ENCODE measurements around the gene CD37. TPM values are rescaled to one million over a fixed set of nuclear protein-coding genes. Genes with fewer than 3 reads are reported as not detected.

The CD37 gene
- total and polyA plus RNA-seq, 2 of the 4 experiments (the other 2 are of a cell fraction), result not detected

DNA sequence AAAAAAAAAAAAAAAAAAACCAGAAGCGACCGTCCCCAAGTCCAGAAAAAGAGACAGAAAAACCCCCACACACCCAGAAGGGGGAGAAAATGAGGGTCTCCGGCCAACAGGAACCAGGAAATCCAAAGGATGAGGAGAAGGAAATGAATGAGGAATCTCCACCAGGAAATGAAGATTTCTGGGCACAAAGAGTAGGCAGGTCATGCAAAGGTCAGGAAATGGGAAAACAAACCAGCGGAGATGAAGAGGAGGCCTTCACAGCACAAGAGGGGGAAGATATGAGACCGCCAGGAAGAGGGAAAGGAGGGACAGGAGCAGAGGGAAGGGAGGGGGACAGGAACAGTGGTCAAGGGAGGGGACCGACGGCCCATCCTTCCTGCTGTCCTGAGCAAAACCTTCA is 21.2 kb downstream of the CD37 start:
- no peak overlapping the region for H4K91ac ChIP-seq (ENCODE audit: insufficient read depth, low read depth, low read length)
- no peak for TF ChIP-seq MXI1 (IDR thresholded peaks at IDR 0.05; ENCODE audit: borderline replicate concordance, low read depth, low read length)
- TF ChIP-seq USF2 (IDR thresholded peaks at IDR 0.05; ENCODE audit: low read depth, low read length), result no peak
- TF ChIP-seq MAFK (IDR thresholded peaks at IDR 0.05; ENCODE audit: low read depth, low read length), result no peak
- TF ChIP-seq SMC3 (IDR thresholded peaks at IDR 0.05; ENCODE audit: low read depth, low read length), result no peak
- no peak for TF ChIP-seq RAD21 (IDR thresholded peaks at IDR 0.05; ENCODE audit: low read length)
- TF ChIP-seq, protein P1, sequence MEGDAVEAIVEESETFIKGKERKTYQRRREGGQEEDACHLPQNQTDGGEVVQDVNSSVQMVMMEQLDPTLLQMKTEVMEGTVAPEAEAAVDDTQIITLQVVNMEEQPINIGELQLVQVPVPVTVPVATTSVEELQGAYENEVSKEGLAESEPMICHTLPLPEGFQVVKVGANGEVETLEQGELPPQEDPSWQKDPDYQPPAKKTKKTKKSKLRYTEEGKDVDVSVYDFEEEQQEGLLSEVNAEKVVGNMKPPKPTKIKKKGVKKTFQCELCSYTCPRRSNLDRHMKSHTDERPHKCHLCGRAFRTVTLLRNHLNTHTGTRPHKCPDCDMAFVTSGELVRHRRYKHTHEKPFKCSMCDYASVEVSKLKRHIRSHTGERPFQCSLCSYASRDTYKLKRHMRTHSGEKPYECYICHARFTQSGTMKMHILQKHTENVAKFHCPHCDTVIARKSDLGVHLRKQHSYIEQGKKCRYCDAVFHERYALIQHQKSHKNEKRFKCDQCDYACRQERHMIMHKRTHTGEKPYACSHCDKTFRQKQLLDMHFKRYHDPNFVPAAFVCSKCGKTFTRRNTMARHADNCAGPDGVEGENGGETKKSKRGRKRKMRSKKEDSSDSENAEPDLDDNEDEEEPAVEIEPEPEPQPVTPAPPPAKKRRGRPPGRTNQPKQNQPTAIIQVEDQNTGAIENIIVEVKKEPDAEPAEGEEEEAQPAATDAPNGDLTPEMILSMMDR (conservative IDR thresholded peaks at IDR 0.05; ENCODE audit: low read depth, low read length), result no peak
- TF ChIP-seq, protein P2, sequence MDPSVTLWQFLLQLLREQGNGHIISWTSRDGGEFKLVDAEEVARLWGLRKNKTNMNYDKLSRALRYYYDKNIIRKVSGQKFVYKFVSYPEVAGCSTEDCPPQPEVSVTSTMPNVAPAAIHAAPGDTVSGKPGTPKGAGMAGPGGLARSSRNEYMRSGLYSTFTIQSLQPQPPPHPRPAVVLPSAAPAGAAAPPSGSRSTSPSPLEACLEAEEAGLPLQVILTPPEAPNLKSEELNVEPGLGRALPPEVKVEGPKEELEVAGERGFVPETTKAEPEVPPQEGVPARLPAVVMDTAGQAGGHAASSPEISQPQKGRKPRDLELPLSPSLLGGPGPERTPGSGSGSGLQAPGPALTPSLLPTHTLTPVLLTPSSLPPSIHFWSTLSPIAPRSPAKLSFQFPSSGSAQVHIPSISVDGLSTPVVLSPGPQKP (IDR thresholded peaks at IDR 0.05; ENCODE audit: borderline replicate concordance, low read depth, low read length), result no peak
- TF ChIP-seq RCOR1 (IDR thresholded peaks at IDR 0.05; ENCODE audit: insufficient replicate concordance, low read length), result no peak
- TF ChIP-seq MAZ (IDR thresholded peaks at IDR 0.05; ENCODE audit: borderline replicate concordance, low read depth, low read length), result no peak
- no peak for TF ChIP-seq CHD1 (IDR thresholded peaks at IDR 0.05; ENCODE audit: low read depth, low read length)
- no peak for TF ChIP-seq BHLHE40 (IDR thresholded peaks at IDR 0.05; ENCODE audit: low read depth, low read length)
- no peak for TF ChIP-seq CEBPB (IDR thresholded peaks at IDR 0.05; ENCODE audit: low read depth, low read length)
- TF ChIP-seq RFX5 (IDR thresholded peaks at IDR 0.05; ENCODE audit: low read depth, low read length), result no peak
- TF ChIP-seq FOS (IDR thresholded peaks at IDR 0.05; ENCODE audit: low read depth, low read length), result no peak
- no peak for TF ChIP-seq NFE2L2 (IDR thresholded peaks at IDR 0.05; ENCODE audit: low read depth, low read length)
- no peak for TF ChIP-seq POLR2A (IDR thresholded peaks at IDR 0.05; ENCODE audit: low read depth, low read length)
- no peaks in the 10 kb centered on the region for H3K9me3 ChIP-seq (ENCODE audit: control insufficient read depth, insufficient read depth, low read length)
- no peak overlapping the region for H2AK5ac ChIP-seq (ENCODE audit: low read depth, low read length)
- no peak overlapping the region for H4K5ac ChIP-seq (ENCODE audit: low read depth, low read length)
- H4K8ac ChIP-seq (ENCODE audit: low read depth in 2 of 2, low read length in 2 of 2), result no peak overlapping the region
- no peak overlapping the region for H3K14ac ChIP-seq (replicated peaks; ENCODE audit: low read depth, low read length)
- no peak overlapping the region for H3K18ac ChIP-seq (ENCODE audit: low read depth, low read length)
- no peak overlapping the region for H3K23ac ChIP-seq (ENCODE audit: low read depth, low read length)
- H3K9me1 ChIP-seq (ENCODE audit: insufficient read depth, low read length), result peaks cover 16% of the 10 kb centered on the region; the same call in 1 of the 2 replicates
- no peak overlapping the region for H2BK5ac ChIP-seq (ENCODE audit: low read depth, low read length, poor library complexity, severe bottlenecking)
- no peak overlapping the region; the same call in 1 of the 2 replicates for H3K4me2 ChIP-seq (ENCODE audit: low read depth, low read length)
- dilution Hi-C loops (cut with HindIII; ENCODE audit: low sequenced_read_pairs, unreplicated experiment) (no loop called here), intact Hi-C loops (cut with micrococcal nuclease) (no loop called here), in situ Hi-C loops (cut with MboI; ENCODE audit: low sequenced_read_pairs) (no loop called here)
- ChIA-PET CTCF (no interaction called here), POLR2A (ENCODE audit: unreplicated experiment) (no interaction called here)
- H2BK15ac ChIP-seq (ENCODE audit: low read depth, low read length), result no peak overlapping the region
- H2BK20ac ChIP-seq (ENCODE audit: low read depth, low read length), result no peak overlapping the region
- H3K27me3 ChIP-seq (ENCODE audit: control insufficient read depth, insufficient read depth, low read length), result no peaks in the 10 kb centered on the region
- no peak overlapping the region for H3K56ac ChIP-seq (ENCODE audit: extremely low read depth, insufficient read depth, low read length)
- no peak overlapping the region for H3K4me3 ChIP-seq (ENCODE audit: insufficient read depth, low read depth, low read length)
- H3K36me3 ChIP-seq (ENCODE audit: control insufficient read depth, insufficient read depth, low read length), result peaks cover 61% of the 10 kb centered on the region
- H3K9ac ChIP-seq (ENCODE audit: low read depth, low read length), result no peak overlapping the region
- no CpG with 5 or more reads among the region's 7 CpGs for WGBS, 2 experiments (ENCODE audit: extremely low coverage in 2 of 2, insufficient read length in 1 of 2)
- H3K27ac ChIP-seq (ENCODE audit: insufficient read depth, low read length), result no peak overlapping the region
- H3K79me1 ChIP-seq (ENCODE audit: low read depth in 1 of 2, low read length in 2 of 2), result peaks cover 22 to 66% of the 10 kb centered on the region in 2 experiments
- H3K4me1 ChIP-seq (ENCODE audit: control insufficient read depth, insufficient read depth, low read length), result peaks cover 4% of the 10 kb centered on the region; the same call in 1 of the 2 replicates
- H4K20me1 ChIP-seq (ENCODE audit: insufficient read depth, low read length), result peaks cover 6% of the 10 kb centered on the region; the same call in 1 of the 2 replicates
- H2AK9ac ChIP-seq (replicated peaks; ENCODE audit: low read depth, low read length, poor library complexity), result no peak overlapping the region
- no TSS peak for BruUV-seq (replicated peaks)
- no peak overlapping the region for H2BK120ac ChIP-seq (ENCODE audit: low read depth, low read length)
- no peak for DNase-seq
- ATAC-seq (ENCODE audit: low read depth), result no peak
- no peak overlapping the region for H2AFZ ChIP-seq (replicated peaks; ENCODE audit: low read length, poor library complexity)
- H3K4ac ChIP-seq (ENCODE audit: low read depth, low read length), result no peak overlapping the region
